Loucy (cell line): Measurements from ENCODE around the gene CAMK2D.

Experiments used
- EZH2phosphoT487 ChIP-seq: fragments of 200-600 bp; IDR thresholded peaks from 2 replicates; pipeline ENCODE4 v1.6.1; 2018; ENCODE audit warnings: antibody characterized with exemption, mild to moderate bottlenecking, moderate library complexity, borderline replicate concordance
- TF ChIP-seq, protein P1 (sequence below): fragments of 200-600 bp; sonication (generic); conservative IDR thresholded peaks from 2 replicates; pipeline ENCODE4 v1.5.1; 2014; ENCODE audit warnings: mild to moderate bottlenecking, antibody characterized with exemption, low read length

DNA sequence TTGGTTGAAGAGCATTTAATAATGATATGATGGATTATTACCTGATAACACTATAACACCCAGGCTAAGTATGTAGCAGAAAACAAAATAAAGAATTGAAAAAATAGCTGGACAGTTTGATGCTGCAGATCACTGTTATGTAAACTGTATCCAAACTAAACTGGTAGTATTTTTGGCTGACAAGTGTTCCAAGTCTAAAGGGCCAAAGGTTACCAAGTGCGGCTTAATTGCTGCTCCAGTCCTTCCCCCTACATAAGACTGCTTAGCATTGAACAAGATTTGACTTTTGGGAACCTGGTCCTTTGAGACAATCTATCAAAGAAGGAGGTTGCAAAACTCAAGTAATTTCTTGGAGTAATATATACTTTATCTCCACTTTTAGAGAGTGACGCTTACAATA, 249.6 kb downstream of the CAMK2D start:
- TF ChIP-seq, protein P1, sequence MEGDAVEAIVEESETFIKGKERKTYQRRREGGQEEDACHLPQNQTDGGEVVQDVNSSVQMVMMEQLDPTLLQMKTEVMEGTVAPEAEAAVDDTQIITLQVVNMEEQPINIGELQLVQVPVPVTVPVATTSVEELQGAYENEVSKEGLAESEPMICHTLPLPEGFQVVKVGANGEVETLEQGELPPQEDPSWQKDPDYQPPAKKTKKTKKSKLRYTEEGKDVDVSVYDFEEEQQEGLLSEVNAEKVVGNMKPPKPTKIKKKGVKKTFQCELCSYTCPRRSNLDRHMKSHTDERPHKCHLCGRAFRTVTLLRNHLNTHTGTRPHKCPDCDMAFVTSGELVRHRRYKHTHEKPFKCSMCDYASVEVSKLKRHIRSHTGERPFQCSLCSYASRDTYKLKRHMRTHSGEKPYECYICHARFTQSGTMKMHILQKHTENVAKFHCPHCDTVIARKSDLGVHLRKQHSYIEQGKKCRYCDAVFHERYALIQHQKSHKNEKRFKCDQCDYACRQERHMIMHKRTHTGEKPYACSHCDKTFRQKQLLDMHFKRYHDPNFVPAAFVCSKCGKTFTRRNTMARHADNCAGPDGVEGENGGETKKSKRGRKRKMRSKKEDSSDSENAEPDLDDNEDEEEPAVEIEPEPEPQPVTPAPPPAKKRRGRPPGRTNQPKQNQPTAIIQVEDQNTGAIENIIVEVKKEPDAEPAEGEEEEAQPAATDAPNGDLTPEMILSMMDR: no peak
- TF ChIP-seq EZH2phosphoT487: no peak
